ENCODE data around the gene CHAD. TPM values are rescaled to one million over a fixed set of nuclear protein-coding genes. Genes with fewer than 3 reads are reported as not detected.

Gene CHAD
- total RNA-seq, 1 experiment from 2014 or later = not detected

DNA sequence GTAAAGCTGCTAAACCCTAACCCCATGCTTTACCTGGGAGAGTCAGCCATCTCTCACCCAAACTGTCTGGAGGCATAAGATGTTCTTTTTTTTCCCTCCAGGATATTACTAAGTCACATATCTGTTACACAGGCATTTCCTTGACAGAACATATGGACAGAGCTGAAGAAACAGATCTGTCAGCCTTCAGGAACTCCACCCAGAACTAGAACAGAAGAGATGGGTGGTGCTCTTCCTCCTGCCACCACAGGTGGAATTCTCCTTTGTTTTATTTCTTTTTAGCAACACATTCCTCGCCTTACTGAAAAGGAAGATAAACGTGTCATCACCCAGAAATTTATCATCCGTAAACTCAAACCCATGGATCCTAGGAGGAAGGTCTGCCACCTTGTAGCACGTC, 48.3 kb upstream of the CHAD start:
- Histone ChIP-seq H3K36me3 (ENCODE audit: control insufficient read depth, insufficient read depth, low read length) (no peaks in the 10 kb centered on the region), H3K9me3 (no peaks in the 10 kb centered on the region), H3K4me3 (ENCODE audit: low read depth, low read length) (no peak overlapping the region), H3K4me1 (peaks cover 4% of the 10 kb centered on the region; the same call in 1 of the 2 replicates), H3K27me3 (replicated peaks; ENCODE audit: control insufficient read depth, insufficient read depth, low read length) (no peaks in the 10 kb centered on the region)
- ChIA-PET POLR2A (no interaction called here), CTCF (interaction anchor here (0.6 to 1.2 kb wide), 3 partner anchors 31 to 58 kb away, joined by 3 to 5 read pairs (median 4); no protein-coding TSS in a partner anchor)
- no TSS peak for BruUV-seq (replicated peaks)
- intact Hi-C loops (cut with micrococcal nuclease; ENCODE audit: unreplicated experiment) = loop anchor here (1.0 kb wide), 1 partner anchor 30 kb away; no protein-coding TSS in a partner anchor
- Mint-ChIP-seq H3K36me3 (ENCODE audit: insufficient read depth, unreplicated experiment) (no peaks in the 10 kb centered on the region), H3K4me1 (ENCODE audit: low read depth, unreplicated experiment) (peaks cover 23% of the 10 kb centered on the region), H3K4me3 (ENCODE audit: unreplicated experiment) (no peak overlapping the region), H3K27me3 (ENCODE audit: insufficient read depth, unreplicated experiment) (no peaks in the 10 kb centered on the region), H3K27ac (ENCODE audit: unreplicated experiment) (no peak overlapping the region), H3K9me3 (ENCODE audit: unreplicated experiment) (no peaks in the 10 kb centered on the region)
- no peak for TF ChIP-seq CTCF (IDR thresholded peaks at IDR 0.05; ENCODE audit: insufficient read depth in 1 of 2, low read depth in 1 of 2, low read length in 1 of 2, severe bottlenecking in 1 of 2, unreplicated experiment in 1 of 2)
- no peak for DNase-seq

DNA sequence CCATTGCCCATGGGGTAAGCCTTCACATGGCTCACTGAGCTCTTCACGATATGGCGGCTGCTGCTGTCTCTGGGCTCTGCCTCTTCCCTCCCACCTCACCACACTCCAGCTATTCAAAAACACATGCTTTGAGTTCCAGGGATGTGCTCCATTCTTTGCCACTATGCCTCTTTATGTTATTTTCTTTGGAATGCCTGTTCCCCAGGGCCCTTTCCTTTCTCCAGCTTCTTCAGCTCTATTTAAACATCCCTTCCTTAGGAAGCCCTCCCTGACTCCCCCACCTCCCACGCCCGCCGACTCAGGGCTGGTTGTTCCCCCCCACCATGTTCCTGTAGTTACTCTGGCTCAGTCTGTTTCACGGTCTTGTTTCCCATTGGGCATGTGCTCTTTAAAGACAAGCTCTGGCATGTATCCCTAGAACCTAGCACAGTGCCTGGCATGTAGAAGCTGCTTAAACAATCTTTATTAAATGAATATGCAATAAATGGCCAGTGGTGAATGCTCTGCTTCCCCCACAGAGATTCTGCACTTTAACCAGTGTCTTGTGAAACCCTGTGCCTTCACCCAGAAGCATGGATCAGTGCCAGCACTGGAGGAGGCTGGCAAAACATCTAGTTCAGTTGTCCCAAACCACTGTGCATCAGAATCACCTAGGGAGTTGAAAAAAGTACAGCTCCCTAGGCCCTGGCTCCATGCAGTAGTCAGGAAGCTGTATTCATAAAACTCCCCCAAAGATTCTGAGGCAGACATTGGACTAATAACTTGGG, 46.4 kb upstream of the CHAD start:
- Histone ChIP-seq H3K27me3 (replicated peaks; ENCODE audit: control insufficient read depth, insufficient read depth, low read length) (no peaks in the 10 kb centered on the region), H3K36me3 (ENCODE audit: control insufficient read depth, insufficient read depth, low read length) (no peaks in the 10 kb centered on the region), H3K4me1 (peaks cover 3% of the 10 kb centered on the region; the same call in 1 of the 2 replicates), H3K9me3 (no peaks in the 10 kb centered on the region), H3K4me3 (ENCODE audit: low read depth, low read length) (no peak overlapping the region)
- peaks cover 12% of the 10 kb centered on the region for H3K4me1 Mint-ChIP-seq (ENCODE audit: low read depth, unreplicated experiment)
- POLR2A ChIA-PET = no interaction called here
- H3K27ac Mint-ChIP-seq (ENCODE audit: unreplicated experiment) = no peak overlapping the region
- no peaks in the 10 kb centered on the region for H3K9me3 Mint-ChIP-seq (ENCODE audit: unreplicated experiment)
- intact Hi-C loops (cut with micrococcal nuclease; ENCODE audit: unreplicated experiment) = no loop called here
- no peaks in the 10 kb centered on the region for H3K27me3 Mint-ChIP-seq (ENCODE audit: insufficient read depth, unreplicated experiment)
- CTCF ChIA-PET = no interaction called here
- H3K4me3 Mint-ChIP-seq (ENCODE audit: unreplicated experiment) = no peak overlapping the region
- BruUV-seq (replicated peaks) = no TSS peak
- DNase-seq = no peak
- no peaks in the 10 kb centered on the region for H3K36me3 Mint-ChIP-seq (ENCODE audit: insufficient read depth, unreplicated experiment)
- no peak for TF ChIP-seq CTCF (IDR thresholded peaks at IDR 0.05; ENCODE audit: insufficient read depth in 1 of 2, low read depth in 1 of 2, low read length in 1 of 2, severe bottlenecking in 1 of 2, unreplicated experiment in 1 of 2)

DNA sequence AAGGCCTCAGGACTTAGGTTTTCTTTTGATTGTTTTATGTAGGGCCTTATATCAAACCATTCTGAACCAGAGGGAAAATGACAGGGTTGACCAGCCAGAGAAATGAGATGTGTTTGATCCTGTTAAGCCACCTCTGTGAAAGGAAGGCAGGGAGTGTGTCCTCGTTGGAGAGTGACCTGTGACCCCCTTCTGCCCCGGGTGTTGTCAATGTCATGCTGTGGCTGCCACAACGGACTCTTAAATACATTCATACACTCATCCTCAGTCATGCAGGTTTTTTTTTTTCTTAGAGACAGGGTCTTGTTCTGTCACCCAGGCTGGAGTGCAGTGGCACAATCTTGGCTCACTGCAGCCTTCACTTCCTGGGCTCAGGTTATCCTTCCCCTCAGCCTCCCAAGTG, 45.7 kb upstream of the CHAD start:
- BruUV-seq (replicated peaks) = no TSS peak
- TF ChIP-seq CTCF (IDR thresholded peaks at IDR 0.05; ENCODE audit: insufficient read depth in 1 of 2, low read depth in 1 of 2, low read length in 1 of 2, severe bottlenecking in 1 of 2, unreplicated experiment in 1 of 2) = no peak
- intact Hi-C loops (cut with micrococcal nuclease; ENCODE audit: unreplicated experiment) = no loop called here
- Mint-ChIP-seq H3K9me3 (ENCODE audit: unreplicated experiment) (no peaks in the 10 kb centered on the region), H3K4me1 (ENCODE audit: low read depth, unreplicated experiment) (peaks cover 12% of the 10 kb centered on the region), H3K27me3 (ENCODE audit: insufficient read depth, unreplicated experiment) (no peaks in the 10 kb centered on the region), H3K27ac (ENCODE audit: unreplicated experiment) (no peak overlapping the region), H3K36me3 (ENCODE audit: insufficient read depth, unreplicated experiment) (no peaks in the 10 kb centered on the region), H3K4me3 (ENCODE audit: unreplicated experiment) (no peak overlapping the region)
- ChIA-PET POLR2A (no interaction called here), CTCF (no interaction called here)
- peaks cover 3% of the 10 kb centered on the region; the same call in 1 of the 2 replicates for H3K4me1 ChIP-seq
- no peak for DNase-seq
- H3K27me3 ChIP-seq (replicated peaks; ENCODE audit: control insufficient read depth, insufficient read depth, low read length) = no peaks in the 10 kb centered on the region
- no peak overlapping the region for H3K4me3 ChIP-seq (ENCODE audit: low read depth, low read length)
- no peaks in the 10 kb centered on the region for H3K36me3 ChIP-seq (ENCODE audit: control insufficient read depth, insufficient read depth, low read length)
- no peaks in the 10 kb centered on the region for H3K9me3 ChIP-seq
